Left kidney (tissue), 8 donors: ENCODE results near the gene TMSB10. TPM values are rescaled to one million over a fixed set of nuclear protein-coding genes. Genes with fewer than 3 reads are reported as not detected.
"Not testable (repeated sequence)": the region's sequence is repeated elsewhere in the genome, so short reads cannot be mapped to it uniquely, and the experiment has no call there.

Experiments
- DNase-seq: peaks from one replicate; pipeline ENCODE4 v3.0.0-alpha.2; 2013
- long read RNA-seq, 8 donors: transcript quantifications; one replicate each; lab custom pipeline, GENCODE V29; 2026
- polyA plus RNA-seq: library from polyadenylated mRNA; unstranded; fragments of 120-200 nt; gene quantifications from one replicate; pipeline ENCODE4 v1.2.1, GENCODE V29; 2013; ENCODE audit not compliant: insufficient read length

The TMSB10 gene
- 1,422 TPM for polyA plus RNA-seq
- long read RNA-seq, donor 1, transcript TMSB10-201 (3 exons, 496 nt): major isoform, 2,565 of 2,833 reads
- long read RNA-seq, donor 1, partial matches to known transcripts: 200 of 2,833 reads
- long read RNA-seq, donor 1, other reads (novel, unspliced or antisense): 68 of 2,833 reads
- long read RNA-seq, donor 2, transcript TMSB10-201 (3 exons, 496 nt): major isoform, 1,717 of 1,850 reads
- long read RNA-seq, donor 2, partial matches to known transcripts: 86 of 1,850 reads
- long read RNA-seq, donor 2, other reads (novel, unspliced or antisense): 47 of 1,850 reads
- long read RNA-seq, donor 3, transcript TMSB10-201 (3 exons, 496 nt): major isoform, 1,552 of 1,675 reads
- long read RNA-seq, donor 3, partial matches to known transcripts: 92 of 1,675 reads
- long read RNA-seq, donor 3, other reads (novel, unspliced or antisense): 31 of 1,675 reads
- long read RNA-seq, donor 4, transcript TMSB10-201 (3 exons, 496 nt): major isoform, 461 of 511 reads
- long read RNA-seq, donor 4, partial matches to known transcripts: 50 of 511 reads
- long read RNA-seq, donor 4, other reads (novel, unspliced or antisense): 0 of 511 reads
- long read RNA-seq, donor 5, transcript TMSB10-201 (3 exons, 496 nt): major isoform, 3,626 of 3,875 reads
- long read RNA-seq, donor 5, partial matches to known transcripts: 173 of 3,875 reads
- long read RNA-seq, donor 5, other reads (novel, unspliced or antisense): 76 of 3,875 reads
- long read RNA-seq, donor 6, transcript TMSB10-201 (3 exons, 496 nt): major isoform, 2,923 of 3,171 reads
- long read RNA-seq, donor 6, partial matches to known transcripts: 151 of 3,171 reads
- long read RNA-seq, donor 6, other reads (novel, unspliced or antisense): 97 of 3,171 reads
- long read RNA-seq, donor 7, transcript TMSB10-201 (3 exons, 496 nt): major isoform, 2,745 of 2,824 reads
- long read RNA-seq, donor 7, partial matches to known transcripts: 22 of 2,824 reads
- long read RNA-seq, donor 7, other reads (novel, unspliced or antisense): 57 of 2,824 reads
- long read RNA-seq, donor 8, transcript TMSB10-201 (3 exons, 496 nt): major isoform, 699 of 781 reads
- long read RNA-seq, donor 8, partial matches to known transcripts: 62 of 781 reads
- long read RNA-seq, donor 8, other reads (novel, unspliced or antisense): 20 of 781 reads

- peak; percentile 84 for DNase-seq
These were observed at the start of gene TMSB10 for GRCh38 chr2:84905181-84906107. TSS of gene TMSB10 (plus strand) at chr2:84905656.

GRCh38 chr2:84855731-84856130 is 49.7 kb upstream of the TMSB10 start:
- DNase-seq: no peak

- DNase-seq: no peak
These were observed 48.7 kb upstream of the TMSB10 start for GRCh38 chr2:84856787-84857186.

- DNase-seq: no peak
These were observed 47.9 kb upstream of the TMSB10 start for GRCh38 chr2:84857566-84857965.

GRCh38 chr2:84858123-84858522 is 47.3 kb upstream of the TMSB10 start:
- no peak for DNase-seq

- no peak for DNase-seq
These were observed 46.5 kb upstream of the TMSB10 start for GRCh38 chr2:84858937-84859336.

- DNase-seq: no peak
These were observed 43.9 kb upstream of the TMSB10 start for GRCh38 chr2:84861539-84861938.

GRCh38 chr2:84862006-84862405 is 43.5 kb upstream of the TMSB10 start:
- DNase-seq: no peak

- DNase-seq: no peak
These were observed 40.2 kb upstream of the TMSB10 start for GRCh38 chr2:84865181-84865783.

- no peak for DNase-seq
These were observed 39.3 kb upstream of the TMSB10 start for GRCh38 chr2:84866122-84866521.

GRCh38 chr2:84868327-84868726 is 37.1 kb upstream of the TMSB10 start:
- not testable (repeated sequence) for DNase-seq

- no peak for DNase-seq
These were observed 35.1 kb upstream of the TMSB10 start for GRCh38 chr2:84870306-84870705.

- not testable (repeated sequence) for DNase-seq
These were observed 32.8 kb upstream of the TMSB10 start for GRCh38 chr2:84872691-84873090.

GRCh38 chr2:84873350-84873749 is 32.1 kb upstream of the TMSB10 start:
- DNase-seq: no peak

GRCh38 chr2:84874381-84875212 is 30.9 kb upstream of the TMSB10 start:
- no peak for DNase-seq

- no peak for DNase-seq
These were observed 30.3 kb upstream of the TMSB10 start for GRCh38 chr2:84875213-84875560.

- DNase-seq: not testable (repeated sequence)
These were observed 29.8 kb upstream of the TMSB10 start for GRCh38 chr2:84875619-84876018.

- no peak for DNase-seq
These were observed 29.1 kb upstream of the TMSB10 start for GRCh38 chr2:84876369-84876768.

GRCh38 chr2:84878459-84878858 is 27.0 kb upstream of the TMSB10 start:
- DNase-seq: no peak
